ENCODE data around the gene ARHGEF25.

Gene ARHGEF25

DNA sequence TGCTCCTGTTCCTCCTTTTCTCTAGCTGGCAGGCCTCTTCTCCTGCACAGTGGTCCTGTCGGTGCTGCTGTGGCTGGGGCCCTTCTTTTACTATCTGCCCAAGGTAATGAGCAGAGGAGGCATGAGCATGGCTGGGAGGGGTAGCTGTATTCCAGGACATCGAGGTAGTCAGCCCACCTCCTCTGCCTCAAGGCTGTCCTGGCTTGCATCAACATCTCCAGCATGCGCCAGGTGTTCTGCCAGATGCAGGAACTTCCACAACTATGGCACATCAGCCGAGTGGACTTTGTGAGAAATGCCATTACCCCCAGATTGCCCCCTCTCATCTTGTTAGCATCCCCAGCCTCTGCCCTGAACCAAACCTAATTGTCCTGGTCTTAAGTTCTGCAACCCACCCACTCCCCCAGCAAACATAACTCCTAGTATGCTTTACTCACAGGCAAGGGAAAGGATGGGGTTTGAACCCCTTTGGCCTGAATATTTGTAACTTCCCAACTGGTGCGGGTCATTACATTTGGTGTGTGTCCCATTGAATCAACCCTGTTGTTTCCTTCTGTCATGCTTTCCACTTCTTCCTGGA lies 12.7 kb downstream of the ARHGEF25 start:
- H3K36me3 ChIP-seq (replicated peaks) = no peaks in the 10 kb centered on the region
- H3K27ac ChIP-seq = no peak overlapping the region
- TF ChIP-seq, protein P1, sequence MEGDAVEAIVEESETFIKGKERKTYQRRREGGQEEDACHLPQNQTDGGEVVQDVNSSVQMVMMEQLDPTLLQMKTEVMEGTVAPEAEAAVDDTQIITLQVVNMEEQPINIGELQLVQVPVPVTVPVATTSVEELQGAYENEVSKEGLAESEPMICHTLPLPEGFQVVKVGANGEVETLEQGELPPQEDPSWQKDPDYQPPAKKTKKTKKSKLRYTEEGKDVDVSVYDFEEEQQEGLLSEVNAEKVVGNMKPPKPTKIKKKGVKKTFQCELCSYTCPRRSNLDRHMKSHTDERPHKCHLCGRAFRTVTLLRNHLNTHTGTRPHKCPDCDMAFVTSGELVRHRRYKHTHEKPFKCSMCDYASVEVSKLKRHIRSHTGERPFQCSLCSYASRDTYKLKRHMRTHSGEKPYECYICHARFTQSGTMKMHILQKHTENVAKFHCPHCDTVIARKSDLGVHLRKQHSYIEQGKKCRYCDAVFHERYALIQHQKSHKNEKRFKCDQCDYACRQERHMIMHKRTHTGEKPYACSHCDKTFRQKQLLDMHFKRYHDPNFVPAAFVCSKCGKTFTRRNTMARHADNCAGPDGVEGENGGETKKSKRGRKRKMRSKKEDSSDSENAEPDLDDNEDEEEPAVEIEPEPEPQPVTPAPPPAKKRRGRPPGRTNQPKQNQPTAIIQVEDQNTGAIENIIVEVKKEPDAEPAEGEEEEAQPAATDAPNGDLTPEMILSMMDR (IDR thresholded peaks at IDR 0.05; ENCODE audit: low read depth, low read length, missing control alignments) = no peak
- no peak for DNase-seq
- peaks cover 41% of the 10 kb centered on the region for H3K27me3 ChIP-seq (replicated peaks)
- no peak overlapping the region for H3K4me3 ChIP-seq (ENCODE audit: low read depth, low read length)
- in situ Hi-C loops (cut with HindIII; ENCODE audit: low pct_ligation_motif_present, low sequenced_read_pairs) = no loop called here

DNA sequence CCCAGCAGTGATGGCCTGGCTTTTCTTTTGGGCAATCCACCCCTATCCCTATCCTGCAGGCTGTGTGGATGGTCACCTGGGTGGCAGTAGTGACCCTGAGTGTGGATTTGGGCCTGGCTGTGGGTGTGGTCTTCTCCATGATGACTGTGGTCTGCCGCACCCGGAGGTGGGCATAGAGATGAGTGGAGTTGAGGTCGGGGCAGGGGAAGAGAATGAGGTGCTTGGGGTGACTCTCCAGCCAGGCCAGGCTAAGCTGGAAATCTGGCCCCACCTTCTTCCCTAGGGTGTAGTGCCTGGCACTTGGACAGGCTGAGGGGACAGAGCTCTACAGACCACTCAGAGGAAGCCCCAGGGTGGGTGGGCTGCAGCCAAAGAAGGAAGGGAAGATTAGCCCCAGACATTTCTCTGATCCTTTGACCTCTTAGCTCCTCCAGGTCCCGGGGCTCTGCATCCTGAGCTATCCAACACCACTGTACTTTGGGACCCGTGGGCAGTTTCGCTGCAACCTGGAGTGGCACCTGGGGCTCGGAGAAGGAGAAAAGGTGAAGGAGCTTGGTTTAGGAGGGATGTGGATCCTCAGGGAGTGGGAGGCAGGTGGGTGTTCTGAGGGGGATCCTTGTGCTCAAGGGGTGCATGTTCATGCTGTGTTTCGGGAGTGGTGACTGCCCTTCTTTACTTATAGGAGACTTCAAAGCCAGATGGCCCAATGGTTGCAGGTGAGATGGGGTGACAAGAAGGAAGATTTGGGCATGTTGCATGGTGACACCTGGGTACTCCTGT lies 13.4 kb downstream of the ARHGEF25 start:
- H3K27me3 ChIP-seq (replicated peaks) = peaks cover 38% of the 10 kb centered on the region

DNA sequence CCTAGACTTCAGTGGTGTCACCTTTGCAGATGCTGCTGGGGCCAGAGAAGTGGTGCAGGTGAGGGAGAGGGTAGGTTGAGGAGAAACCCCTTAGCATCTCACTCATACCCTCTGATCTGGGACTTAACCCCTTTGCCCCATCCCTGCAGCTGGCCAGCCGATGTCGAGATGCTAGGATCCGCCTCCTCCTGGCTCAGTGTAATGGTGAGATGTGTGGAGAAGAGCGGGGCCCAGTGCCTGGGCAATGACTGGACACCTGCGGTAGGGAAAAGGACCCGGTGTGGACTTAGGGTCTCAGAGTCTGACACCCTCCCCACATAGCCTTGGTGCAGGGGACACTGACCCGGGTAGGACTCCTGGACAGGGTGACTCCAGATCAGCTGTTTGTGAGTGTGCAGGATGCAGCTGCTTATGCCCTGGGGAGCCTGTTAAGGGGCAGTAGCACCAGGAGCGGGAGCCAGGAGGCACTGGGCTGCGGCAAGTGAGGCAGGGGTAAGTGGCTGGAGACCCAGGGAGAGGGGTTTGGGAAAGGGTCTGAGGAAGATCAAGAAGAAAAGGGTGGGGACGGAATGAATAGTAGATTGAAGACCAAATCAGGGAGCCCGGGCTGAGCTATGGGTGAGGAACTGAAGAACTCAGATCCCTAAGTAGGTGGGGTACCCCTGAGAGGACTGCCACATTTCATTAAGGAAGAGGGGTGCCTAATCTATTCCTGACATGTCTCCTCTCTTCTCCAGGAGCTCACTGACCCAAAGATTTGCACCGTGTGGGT lies 14.2 kb downstream of the ARHGEF25 start:
- H3K27me3 ChIP-seq (replicated peaks) = peaks cover 30% of the 10 kb centered on the region
- H3K4me3 ChIP-seq (ENCODE audit: low read depth, low read length) = no peak overlapping the region
- no peaks in the 10 kb centered on the region for H3K36me3 ChIP-seq (replicated peaks)
- TF ChIP-seq, protein P1 (IDR thresholded peaks at IDR 0.05; ENCODE audit: low read depth, low read length, missing control alignments) = no peak
- no peak for DNase-seq
- no peak overlapping the region for H3K27ac ChIP-seq
- in situ Hi-C loops (cut with HindIII; ENCODE audit: low pct_ligation_motif_present, low sequenced_read_pairs) = no loop called here

More for the DNA sequence above, 13.4 kb downstream of the ARHGEF25 start:
- no peaks in the 10 kb centered on the region for H3K36me3 ChIP-seq (replicated peaks)
- DNase-seq = no peak
- no peak overlapping the region for H3K27ac ChIP-seq
- TF ChIP-seq, protein P1 (IDR thresholded peaks at IDR 0.05; ENCODE audit: low read depth, low read length, missing control alignments) = no peak
- in situ Hi-C loops (cut with HindIII; ENCODE audit: low pct_ligation_motif_present, low sequenced_read_pairs) = no loop called here
- no peak overlapping the region for H3K4me3 ChIP-seq (ENCODE audit: low read depth, low read length)

DNA sequence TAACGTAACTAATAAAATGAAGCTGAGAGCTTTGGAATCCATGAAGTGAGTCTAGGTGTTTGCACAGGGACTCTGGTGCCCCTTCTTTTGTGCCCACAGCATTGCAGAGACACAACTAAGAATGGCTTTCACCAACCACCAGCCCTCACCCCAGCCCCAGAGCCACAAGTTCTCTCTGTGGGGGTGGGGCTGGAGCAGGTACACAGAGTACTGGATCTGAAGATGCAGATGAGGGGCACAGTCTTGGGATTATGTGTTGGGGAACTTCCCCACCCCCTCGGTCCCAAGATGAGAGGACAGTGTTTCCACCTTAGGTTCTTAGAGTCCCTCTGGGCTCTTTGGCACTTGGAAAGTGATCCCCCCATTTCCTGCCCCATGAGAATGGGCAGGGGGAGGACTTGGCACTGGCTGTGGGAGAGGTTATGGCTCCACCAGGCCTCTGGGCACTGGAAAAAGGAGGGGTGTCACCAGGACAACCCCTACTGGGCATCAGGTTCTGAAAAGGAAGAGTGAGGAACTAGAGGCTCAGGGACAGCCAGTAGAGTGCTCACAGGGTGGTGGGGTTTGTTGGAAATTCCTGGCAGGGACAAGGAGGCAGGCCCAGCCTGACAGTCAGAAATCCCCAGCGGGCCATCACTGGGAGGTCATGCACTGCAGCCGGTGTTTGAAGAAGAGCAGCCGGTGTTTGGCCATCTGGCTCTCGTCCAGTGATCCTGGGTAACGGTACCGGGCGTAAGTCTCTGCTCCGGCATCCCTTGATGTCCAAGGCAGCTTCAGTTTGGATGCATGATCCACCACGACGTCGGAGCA lies 15.1 kb downstream of the ARHGEF25 start:
- DNase-seq = no peak
- Histone ChIP-seq H3K27ac (no peak overlapping the region), H3K36me3 (replicated peaks) (no peaks in the 10 kb centered on the region), H3K4me3 (ENCODE audit: low read depth, low read length) (no peak overlapping the region), H3K27me3 (replicated peaks) (peaks cover 25% of the 10 kb centered on the region)
- TF ChIP-seq, protein P1 (IDR thresholded peaks at IDR 0.05; ENCODE audit: low read depth, low read length, missing control alignments) = no peak
- in situ Hi-C loops (cut with HindIII; ENCODE audit: low pct_ligation_motif_present, low sequenced_read_pairs) = no loop called here

DNA sequence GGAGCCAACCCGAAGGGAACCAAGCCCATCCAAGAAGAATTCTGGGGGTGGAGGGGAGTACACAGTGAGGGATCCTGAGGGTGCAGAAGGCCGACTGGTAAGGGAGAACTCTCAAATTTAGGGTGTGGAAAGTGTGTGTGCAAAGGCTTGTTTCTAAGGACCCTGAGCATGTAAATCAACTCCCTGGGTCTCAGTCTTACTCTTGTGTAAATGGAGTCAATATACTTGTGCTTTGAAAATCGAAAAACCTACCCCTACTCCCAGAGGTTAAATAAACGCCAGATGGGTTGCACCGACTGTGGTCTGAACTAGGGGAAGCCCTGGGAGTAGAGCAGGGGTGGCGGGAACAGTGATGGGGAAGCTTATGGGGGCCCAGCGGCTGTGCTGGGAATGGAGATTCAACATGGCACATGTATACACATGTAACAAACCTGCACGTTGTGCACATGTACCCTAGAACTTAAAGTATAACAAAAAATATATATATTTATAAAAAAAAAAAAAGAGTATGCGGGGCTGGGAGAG lies 15.7 kb downstream of the ARHGEF25 start:
- in situ Hi-C loops (cut with HindIII; ENCODE audit: low pct_ligation_motif_present, low sequenced_read_pairs) = no loop called here
- no peaks in the 10 kb centered on the region for H3K36me3 ChIP-seq (replicated peaks)
- H3K27me3 ChIP-seq (replicated peaks) = peaks cover 25% of the 10 kb centered on the region
- no peak for DNase-seq
- TF ChIP-seq, protein P1 (IDR thresholded peaks at IDR 0.05; ENCODE audit: low read depth, low read length, missing control alignments) = no peak
- no peak overlapping the region for H3K27ac ChIP-seq
- H3K4me3 ChIP-seq (ENCODE audit: low read depth, low read length) = no peak overlapping the region
